ENCODE data around the gene KCNT1. TPM values are rescaled to one million over a fixed set of nuclear protein-coding genes. Genes with fewer than 3 reads are reported as not detected.
"Not testable (repeated sequence)": the region's sequence is repeated elsewhere in the genome, so short reads cannot be mapped to it uniquely, and the experiment has no call there.

KCNT1 gene
- not detected in 2 replicates for total RNA-seq (2014; rRNA removed; shearing (Covaris generic))

GRCh38 chr9:135701959-135702721 lies at the start of gene KCNT1:
Gene KCNT1, plus strand, starts transcription at chr9:135702185. Its CDS starts 74 bp downstream, at chr9:135702259.
- DNase-seq (ENCODE audit: low spot score) = peak; percentile 14

GRCh38 chr9:135655317-135655716 lies 46.7 kb upstream of the KCNT1 start:
- DNase-seq (ENCODE audit: low spot score) = no peak

DNA sequence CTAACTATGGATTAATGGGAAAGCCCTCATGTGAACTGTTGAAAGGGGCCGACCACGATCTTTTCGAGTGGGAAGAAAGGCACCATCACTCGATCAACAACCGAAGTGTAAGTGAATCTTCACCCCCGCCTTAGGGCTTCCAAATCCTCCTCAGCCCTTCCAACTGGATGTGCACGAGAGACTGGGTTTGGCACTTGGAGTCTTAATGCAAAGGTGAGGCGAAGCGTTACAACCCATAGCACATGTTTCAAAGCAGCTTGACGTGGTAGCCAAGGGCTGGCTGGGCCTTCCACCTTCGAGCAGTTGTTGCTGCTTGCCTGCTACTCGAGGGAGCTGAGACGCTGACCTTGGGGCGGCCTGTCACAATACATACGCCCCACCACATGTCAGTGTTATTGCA lies 44.6 kb upstream of the KCNT1 start:
- no peak for DNase-seq (ENCODE audit: low spot score)

DNA sequence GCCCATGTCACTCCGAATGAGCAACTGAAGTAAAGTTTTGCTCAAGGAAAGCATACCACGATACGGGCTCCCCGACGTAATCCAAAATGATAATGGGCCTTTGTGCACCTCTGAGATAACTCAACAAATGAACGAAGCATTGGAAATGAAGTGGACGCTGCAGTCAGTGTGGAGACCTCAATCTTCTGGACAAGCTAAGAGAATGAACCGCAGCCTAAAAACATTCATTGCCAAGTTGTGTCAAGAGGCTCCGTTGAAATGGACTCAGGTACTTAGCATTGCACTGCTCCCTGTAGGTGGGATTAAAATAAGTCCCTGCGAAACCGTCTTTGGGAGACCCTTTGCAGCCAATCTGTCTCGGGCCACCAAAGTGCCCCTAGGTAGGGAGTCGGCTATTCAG lies 42.7 kb upstream of the KCNT1 start:
- DNase-seq (ENCODE audit: low spot score) = no peak

GRCh38 chr9:135660407-135660806 lies 41.6 kb upstream of the KCNT1 start:
- no peak for DNase-seq (ENCODE audit: low spot score)

- DNase-seq (ENCODE audit: low spot score) = no peak
Measured at GRCh38 chr9:135661816-135662560, 40.0 kb upstream of the KCNT1 start.

DNA sequence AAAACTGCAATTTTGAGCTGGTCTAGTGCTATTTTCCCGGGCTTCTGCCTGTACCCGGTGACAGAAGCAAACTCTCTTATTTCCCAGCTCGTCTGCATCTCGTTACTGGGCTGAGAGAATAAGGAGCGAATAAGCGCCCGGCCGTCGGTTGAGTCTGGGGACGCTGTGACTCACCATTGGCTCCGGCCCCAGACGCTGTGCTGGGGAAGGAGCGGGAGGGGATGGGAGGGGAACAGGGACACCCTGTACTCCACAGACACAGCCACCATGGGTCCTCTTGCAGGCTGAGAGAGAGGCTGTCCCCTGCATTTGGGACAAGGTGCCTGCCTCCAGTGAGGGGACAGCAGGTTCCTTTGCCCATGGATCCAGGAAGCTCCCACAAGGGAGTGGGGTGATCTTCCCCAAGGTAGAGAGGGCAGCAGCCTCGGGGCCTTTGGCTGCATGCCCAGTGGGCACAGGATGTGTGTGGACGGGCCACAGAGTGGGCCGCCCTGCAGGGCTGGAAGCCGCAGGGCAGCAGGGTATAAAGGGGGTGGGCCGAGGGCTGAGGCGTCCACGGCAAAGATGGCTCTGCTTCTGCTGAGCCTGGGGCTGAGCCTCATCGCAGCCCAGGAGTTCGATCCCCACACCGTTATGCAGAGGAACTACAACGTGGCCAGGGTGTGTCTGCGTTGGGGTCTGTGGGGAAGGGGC lies 39.1 kb upstream of the KCNT1 start, which contains the start of gene LCN9:
TSS of gene LCN9 (plus strand) at position 552 of the 693 bp plus-strand sequence. CDS start at position 565, 13 bp downstream.
- peak; percentile 38 for DNase-seq (ENCODE audit: low spot score)

DNA sequence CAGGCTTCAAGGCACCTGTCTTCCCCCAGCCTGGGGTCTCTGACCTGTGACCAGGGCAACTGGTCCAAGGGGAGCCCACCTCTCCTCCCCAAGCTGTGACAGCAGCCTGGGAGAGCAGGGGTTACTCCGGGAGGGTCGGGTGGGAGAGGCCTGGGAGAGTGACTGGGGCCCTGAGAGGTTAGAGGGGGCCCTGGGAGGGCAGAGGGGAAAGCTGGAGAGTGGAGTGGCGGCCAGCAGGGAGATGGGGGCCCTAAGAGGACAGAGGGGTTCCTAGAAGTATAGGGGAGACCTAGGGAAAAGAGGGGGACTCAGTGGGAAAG lies 38.6 kb upstream of the KCNT1 start:
- DNase-seq (ENCODE audit: low spot score) = no peak

DNA sequence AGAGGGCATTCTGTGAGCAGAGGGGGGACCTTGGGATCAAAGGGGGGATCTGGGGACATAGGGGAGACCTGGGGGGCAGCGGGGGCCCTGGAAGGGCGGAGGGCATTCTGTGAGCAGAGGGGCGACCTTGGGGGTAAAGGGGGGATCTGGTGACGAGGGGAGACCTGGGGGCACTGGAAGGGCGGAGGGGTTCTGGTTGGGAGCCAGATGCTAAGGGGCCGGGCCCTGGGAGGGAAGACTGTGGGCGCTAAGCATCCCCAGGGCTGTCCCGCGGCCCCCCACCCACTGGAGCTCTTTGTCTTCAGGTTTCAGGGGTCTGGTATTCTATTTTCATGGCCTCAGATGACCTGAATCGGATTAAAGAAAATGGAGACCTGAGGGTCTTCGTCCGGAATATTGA lies 38.1 kb upstream of the KCNT1 start:
- DNase-seq (ENCODE audit: low spot score) = no peak

DNA sequence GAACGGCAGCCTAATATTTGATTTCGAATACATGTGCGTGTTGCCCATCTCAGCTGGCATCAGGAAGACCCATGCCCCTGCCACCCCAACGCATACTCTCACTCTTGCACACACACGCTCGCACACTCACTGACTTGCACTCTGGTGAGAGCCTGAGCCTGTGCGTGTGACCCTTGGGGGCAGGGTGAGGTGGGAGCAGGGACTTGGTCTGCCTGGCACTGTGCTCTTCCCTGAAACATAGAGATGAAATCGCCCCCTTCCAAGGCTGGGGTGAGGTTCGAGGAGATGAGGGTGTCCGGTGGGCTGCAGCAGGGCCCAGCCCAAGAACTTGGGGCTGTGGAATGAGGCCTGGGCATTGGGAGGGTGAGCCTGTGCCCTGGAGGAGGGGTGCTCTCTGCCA lies 37.7 kb upstream of the KCNT1 start:
- no peak for DNase-seq (ENCODE audit: low spot score)

GRCh38 chr9:135664801-135665794 lies 36.9 kb upstream of the KCNT1 start:
- DNase-seq (ENCODE audit: low spot score) = no peak

GRCh38 chr9:135665795-135666189 lies 36.2 kb upstream of the KCNT1 start:
- no peak for DNase-seq (ENCODE audit: low spot score)

DNA sequence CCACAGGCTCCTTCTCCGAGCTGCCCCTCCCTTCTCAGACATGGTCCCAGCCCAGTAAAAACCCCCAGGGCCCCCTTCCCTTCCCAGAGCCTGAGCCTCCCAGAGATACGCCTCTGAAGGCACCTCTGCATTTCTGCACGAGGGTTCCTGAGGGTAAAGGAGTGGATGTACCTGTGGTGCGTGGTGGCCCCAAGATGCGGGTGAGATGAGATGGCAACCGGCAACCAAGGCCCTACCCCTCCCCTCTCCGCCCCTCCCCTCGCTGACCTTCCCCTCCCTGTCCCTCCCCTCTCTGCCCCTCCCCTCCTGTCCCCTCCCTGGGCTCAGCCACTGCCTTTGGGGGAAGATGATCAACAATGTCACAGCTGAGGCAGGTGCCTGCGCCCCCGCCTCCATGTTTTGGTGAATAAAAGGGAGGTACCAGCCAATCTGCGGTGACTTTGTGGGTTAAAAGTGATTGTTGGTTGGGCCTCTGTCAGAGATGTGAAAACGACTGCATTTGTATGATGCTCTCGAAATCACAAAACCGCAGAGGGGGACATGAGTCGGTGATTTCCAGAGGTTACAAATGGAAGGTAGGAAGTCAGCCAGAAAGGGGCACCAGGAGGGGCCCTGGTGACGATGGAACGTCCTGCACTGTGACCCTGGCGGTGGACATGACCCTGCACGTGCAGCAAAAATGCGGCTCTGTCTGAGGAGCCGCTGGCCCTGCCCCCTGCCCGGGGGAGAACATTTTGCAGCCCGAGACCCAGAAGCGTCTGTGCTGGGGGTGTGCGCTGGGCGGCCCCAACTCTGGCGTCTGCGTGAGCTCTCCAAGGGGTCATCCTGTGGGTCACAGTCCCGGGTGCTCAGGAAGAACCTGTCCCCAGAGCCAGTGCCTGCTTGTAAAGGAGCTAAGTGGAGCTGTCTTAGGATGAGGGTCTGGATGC lies 35.2 kb upstream of the KCNT1 start:
- no peak for DNase-seq (ENCODE audit: low spot score)

DNA sequence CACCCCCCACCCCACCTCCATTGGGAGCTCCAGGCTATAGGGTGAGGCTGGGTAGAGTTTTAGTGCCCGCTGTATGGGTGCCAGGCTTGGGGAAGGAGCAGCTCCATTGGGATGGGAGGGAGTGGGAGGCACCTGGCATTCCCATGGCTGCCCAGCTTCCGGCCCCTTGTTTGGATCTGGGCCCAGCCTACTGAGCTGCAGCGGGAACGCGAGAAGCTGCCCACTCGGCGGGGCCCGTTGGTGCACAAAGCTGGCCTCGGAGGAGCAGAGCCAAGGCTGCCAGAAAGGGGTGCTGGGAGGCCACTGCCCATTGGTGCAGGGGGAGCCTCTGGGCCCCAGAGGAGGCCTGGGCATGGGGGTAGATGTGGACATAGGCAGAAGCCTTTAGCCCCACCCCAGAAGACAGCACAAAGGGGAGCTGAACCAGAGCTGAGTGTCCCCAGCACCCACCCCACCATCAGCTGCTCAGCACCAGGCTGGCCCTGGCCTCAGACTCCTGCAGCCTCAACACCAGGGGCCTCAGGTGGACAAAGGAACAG lies 34.5 kb upstream of the KCNT1 start:
- no peak for DNase-seq (ENCODE audit: low spot score)

GRCh38 chr9:135669018-135669417 lies 33.0 kb upstream of the KCNT1 start:
- DNase-seq (ENCODE audit: low spot score) = not testable (repeated sequence)

- DNase-seq (ENCODE audit: low spot score) = no peak
Measured at GRCh38 chr9:135669616-135670285, 32.2 kb upstream of the KCNT1 start.

GRCh38 chr9:135670721-135671590 lies 31.0 kb upstream of the KCNT1 start:
- DNase-seq (ENCODE audit: low spot score) = no peak

- no peak for DNase-seq (ENCODE audit: low spot score)
Measured at GRCh38 chr9:135671591-135672041, 30.4 kb upstream of the KCNT1 start.
